ENCODE measurements around the gene SNX9. TPM values are rescaled to one million over a fixed set of nuclear protein-coding genes. Genes with fewer than 3 reads are reported as not detected.
A peak's percentile ranks its signal among the peaks of the same experiment; 100 is the strongest.

SNX9 gene
- polyA plus RNA-seq, 2 of the 4 experiments (the other 2 are of a cell fraction) = 13.9 to 29.8 TPM

DNA sequence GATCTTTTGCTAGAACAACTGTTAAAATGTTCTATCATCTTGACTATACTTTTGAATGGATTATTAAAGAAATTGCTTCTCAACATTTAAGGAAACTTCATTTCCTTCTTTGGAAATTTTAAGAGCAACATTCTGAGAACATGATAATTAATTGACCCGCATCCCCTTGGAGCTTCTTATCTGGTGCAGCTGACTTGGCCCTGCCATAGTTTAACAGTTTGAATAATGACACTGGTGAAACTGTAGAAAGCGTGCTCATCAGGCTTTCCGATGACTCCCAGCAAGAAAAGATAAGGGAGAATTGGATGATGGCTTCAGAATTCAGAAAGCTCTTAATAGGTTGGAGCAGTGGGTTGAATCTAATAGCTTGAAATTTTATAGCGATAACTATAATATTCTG is 38.1 kb downstream of the SNX9 start (continued):
- TF ChIP-seq PHF8 (IDR thresholded peaks at IDR 0.05; ENCODE audit: borderline replicate concordance, low read depth) (no peak), KDM1A (IDR thresholded peaks at IDR 0.05; ENCODE audit: low read depth) (no peak), FOSB (CRISPR knock-in tag; IDR thresholded peaks at IDR 0.05) (no peak)

DNA sequence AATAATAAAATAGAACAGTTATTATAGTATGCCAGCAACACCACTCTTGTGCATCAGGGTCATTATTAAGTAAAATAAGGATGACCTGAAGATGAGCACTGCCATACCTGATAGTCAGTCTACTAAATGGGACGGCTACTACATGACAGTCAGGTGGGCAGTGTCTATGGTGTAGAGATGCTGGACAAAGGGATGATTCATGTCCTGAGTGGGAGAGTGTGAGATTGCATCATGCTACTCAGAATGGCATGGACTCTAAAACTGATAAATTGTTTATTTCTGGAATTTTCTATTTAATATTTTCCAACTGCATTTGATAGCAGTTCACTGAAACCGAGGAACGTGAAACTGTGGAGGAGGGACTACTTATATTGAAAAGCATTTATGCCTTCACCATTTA is 38.8 kb downstream of the SNX9 start:
- H3K9me3 ChIP-seq = no peaks in the 10 kb centered on the region
- no peak overlapping the region for H3K4me3 ChIP-seq
- FAIRE-seq = no peak
- ChIA-PET CTCF (interaction anchor here (2.1 to 4.2 kb wide), 2 partner anchors 11 to 104 kb away, joined by 7 to 18 read pairs; no protein-coding TSS in a partner anchor), POLR2A (no interaction called here)
- ATAC-seq = no peak; a peak in 1 of 6 replicates
- peak overlapping the region in 1 of 2 experiments; percentile 60; a peak in 2 of 6 replicates for H3K27ac ChIP-seq
- peak in 1 of 2 experiments; percentile 11 for DNase-seq (ENCODE audit: low read depth in 1 of 2, low spot score in 1 of 2)
- TF ChIP-seq MAX (IDR thresholded peaks at IDR 0.05) = no peak
- TF ChIP-seq, protein P1, sequence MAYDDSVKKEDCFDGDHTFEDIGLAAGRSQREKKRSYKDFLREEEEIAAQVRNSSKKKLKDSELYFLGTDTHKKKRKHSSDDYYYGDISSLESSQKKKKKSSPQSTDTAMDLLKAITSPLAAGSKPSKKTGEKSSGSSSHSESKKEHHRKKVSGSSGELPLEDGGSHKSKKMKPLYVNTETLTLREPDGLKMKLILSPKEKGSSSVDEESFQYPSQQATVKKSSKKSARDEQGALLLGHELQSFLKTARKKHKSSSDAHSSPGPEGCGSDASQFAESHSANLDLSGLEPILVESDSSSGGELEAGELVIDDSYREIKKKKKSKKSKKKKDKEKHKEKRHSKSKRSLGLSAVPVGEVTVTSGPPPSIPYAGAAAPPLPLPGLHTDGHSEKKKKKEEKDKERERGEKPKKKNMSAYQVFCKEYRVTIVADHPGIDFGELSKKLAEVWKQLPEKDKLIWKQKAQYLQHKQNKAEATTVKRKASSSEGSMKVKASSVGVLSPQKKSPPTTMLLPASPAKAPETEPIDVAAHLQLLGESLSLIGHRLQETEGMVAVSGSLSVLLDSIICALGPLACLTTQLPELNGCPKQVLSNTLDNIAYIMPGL (CRISPR knock-in tag; IDR thresholded peaks at IDR 0.05; ENCODE audit: borderline replicate concordance) = no peak
- peak in 1 of 2 experiments; percentile 48; a peak in 1 of 4 replicates for TF ChIP-seq CEBPB (IDR thresholded peaks at IDR 0.05)
- H3K4me1 ChIP-seq = peaks cover 37% of the 10 kb centered on the region
- WGBS (ENCODE audit: missing lambda C conversion rate) = 79% methylated on average over 3 of the region's 3 CpGs
- peak overlapping the region; percentile 60 for H3K4me2 ChIP-seq

- ATAC-seq = no peak
- Histone ChIP-seq H3K4me3 (no peak overlapping the region), H3K9me3 (no peaks in the 10 kb centered on the region), H3K4me2 (no peak overlapping the region), H3K4me1 (peaks cover 46% of the 10 kb centered on the region), H3K27ac (no peak overlapping the region; a peak in 1 of 6 replicates)
- WGBS (ENCODE audit: missing lambda C conversion rate) = 58% methylated on average over 1 of the region's 1 CpG
- TF ChIP-seq SMC3 (IDR thresholded peaks at IDR 0.05) (no peak), POLR2AphosphoS2 (conservative IDR thresholded peaks at IDR 0.05; ENCODE audit: low read length) (no peak), ATOH8 (CRISPR knock-in tag; IDR thresholded peaks at IDR 0.05; ENCODE audit: low read depth) (no peak), EP300 (IDR thresholded peaks at IDR 0.05) (no peak), FOSB (CRISPR knock-in tag; IDR thresholded peaks at IDR 0.05) (no peak), HOXB13 (CRISPR knock-in tag; IDR thresholded peaks at IDR 0.05; ENCODE audit: low read depth) (no peak), ZC3H11A (IDR thresholded peaks at IDR 0.05) (no peak), ZFP36 (IDR thresholded peaks at IDR 0.05; ENCODE audit: borderline replicate concordance, partially characterized antibody) (no peak), TFCP2L1 (CRISPR knock-in tag; IDR thresholded peaks at IDR 0.05) (no peak), CEBPB (IDR thresholded peaks at IDR 0.05) (no peak), MYC (IDR thresholded peaks at IDR 0.05; ENCODE audit: borderline replicate concordance, low read length) (no peak), MAZ (IDR thresholded peaks at IDR 0.05; ENCODE audit: borderline replicate concordance, low read depth, low read length) (no peak)
- TF ChIP-seq, protein P2, sequence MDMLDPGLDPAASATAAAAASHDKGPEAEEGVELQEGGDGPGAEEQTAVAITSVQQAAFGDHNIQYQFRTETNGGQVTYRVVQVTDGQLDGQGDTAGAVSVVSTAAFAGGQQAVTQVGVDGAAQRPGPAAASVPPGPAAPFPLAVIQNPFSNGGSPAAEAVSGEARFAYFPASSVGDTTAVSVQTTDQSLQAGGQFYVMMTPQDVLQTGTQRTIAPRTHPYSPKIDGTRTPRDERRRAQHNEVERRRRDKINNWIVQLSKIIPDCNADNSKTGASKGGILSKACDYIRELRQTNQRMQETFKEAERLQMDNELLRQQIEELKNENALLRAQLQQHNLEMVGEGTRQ (IDR thresholded peaks at IDR 0.05) = no peak
- CTCF ChIA-PET = interaction anchor here (2.1 to 4.2 kb wide), 2 partner anchors 10 to 105 kb away, joined by 7 to 18 read pairs; no protein-coding TSS in a partner anchor
- FAIRE-seq = no peak
- POLR2A ChIA-PET = no interaction called here
- DNase-seq (ENCODE audit: low read depth in 1 of 2, low spot score in 1 of 2) = no peak
Measured at GRCh38 chr6:157862706-157863105, 39.7 kb downstream of the SNX9 start.

All from A549 (cell line).